GM18868 (cell line): ENCODE results near the gene GET3.
A peak's percentile ranks its signal among the peaks of the same experiment; 100 is the strongest.
"Not testable (repeated sequence)": the region's sequence is repeated elsewhere in the genome, so short reads cannot be mapped to it uniquely, and the experiment has no call there.

Experiments used
- ATAC-seq: cut with Tn5 transposase; IDR thresholded peaks from one replicate; pipeline ENCODE4 v1.9.1; 2021; ENCODE audit warnings: mild to moderate bottlenecking, moderate library complexity; ENCODE audit not compliant: unreplicated experiment

The GET3 gene

GRCh38 chr19:12790628-12791344 lies 53.5 kb downstream of the GET3 start:
- no peak for ATAC-seq

GRCh38 chr19:12791345-12792050 lies 54.2 kb downstream of the GET3 start, which contains the start of gene JUNB:
Gene JUNB, plus strand, starts transcription at chr19:12791486. Its CDS starts 286 bp downstream, at chr19:12791772.
- peak; percentile 30 for ATAC-seq

DNA sequence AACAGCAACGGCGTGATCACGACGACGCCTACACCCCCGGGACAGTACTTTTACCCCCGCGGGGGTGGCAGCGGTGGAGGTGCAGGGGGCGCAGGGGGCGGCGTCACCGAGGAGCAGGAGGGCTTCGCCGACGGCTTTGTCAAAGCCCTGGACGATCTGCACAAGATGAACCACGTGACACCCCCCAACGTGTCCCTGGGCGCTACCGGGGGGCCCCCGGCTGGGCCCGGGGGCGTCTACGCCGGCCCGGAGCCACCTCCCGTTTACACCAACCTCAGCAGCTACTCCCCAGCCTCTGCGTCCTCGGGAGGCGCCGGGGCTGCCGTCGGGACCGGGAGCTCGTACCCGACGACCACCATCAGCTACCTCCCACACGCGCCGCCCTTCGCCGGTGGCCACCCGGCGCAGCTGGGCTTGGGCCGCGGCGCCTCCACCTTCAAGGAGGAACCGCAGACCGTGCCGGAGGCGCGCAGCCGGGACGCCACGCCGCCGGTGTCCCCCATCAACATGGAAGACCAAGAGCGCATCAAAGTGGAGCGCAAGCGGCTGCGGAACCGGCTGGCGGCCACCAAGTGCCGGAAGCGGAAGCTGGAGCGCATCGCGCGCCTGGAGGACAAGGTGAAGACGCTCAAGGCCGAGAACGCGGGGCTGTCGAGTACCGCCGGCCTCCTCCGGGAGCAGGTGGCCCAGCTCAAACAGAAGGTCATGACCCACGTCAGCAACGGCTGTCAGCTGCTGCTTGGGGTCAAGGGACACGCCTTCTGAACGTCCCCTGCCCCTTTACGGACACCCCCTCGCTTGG lies 55.0 kb downstream of the GET3 start:
- ATAC-seq: no peak

DNA sequence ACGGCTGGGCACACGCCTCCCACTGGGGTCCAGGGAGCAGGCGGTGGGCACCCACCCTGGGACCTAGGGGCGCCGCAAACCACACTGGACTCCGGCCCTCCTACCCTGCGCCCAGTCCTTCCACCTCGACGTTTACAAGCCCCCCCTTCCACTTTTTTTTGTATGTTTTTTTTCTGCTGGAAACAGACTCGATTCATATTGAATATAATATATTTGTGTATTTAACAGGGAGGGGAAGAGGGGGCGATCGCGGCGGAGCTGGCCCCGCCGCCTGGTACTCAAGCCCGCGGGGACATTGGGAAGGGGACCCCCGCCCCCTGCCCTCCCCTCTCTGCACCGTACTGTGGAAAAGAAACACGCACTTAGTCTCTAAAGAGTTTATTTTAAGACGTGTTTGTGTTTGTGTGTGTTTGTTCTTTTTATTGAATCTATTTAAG lies 55.6 kb downstream of the GET3 start:
- no peak for ATAC-seq

DNA sequence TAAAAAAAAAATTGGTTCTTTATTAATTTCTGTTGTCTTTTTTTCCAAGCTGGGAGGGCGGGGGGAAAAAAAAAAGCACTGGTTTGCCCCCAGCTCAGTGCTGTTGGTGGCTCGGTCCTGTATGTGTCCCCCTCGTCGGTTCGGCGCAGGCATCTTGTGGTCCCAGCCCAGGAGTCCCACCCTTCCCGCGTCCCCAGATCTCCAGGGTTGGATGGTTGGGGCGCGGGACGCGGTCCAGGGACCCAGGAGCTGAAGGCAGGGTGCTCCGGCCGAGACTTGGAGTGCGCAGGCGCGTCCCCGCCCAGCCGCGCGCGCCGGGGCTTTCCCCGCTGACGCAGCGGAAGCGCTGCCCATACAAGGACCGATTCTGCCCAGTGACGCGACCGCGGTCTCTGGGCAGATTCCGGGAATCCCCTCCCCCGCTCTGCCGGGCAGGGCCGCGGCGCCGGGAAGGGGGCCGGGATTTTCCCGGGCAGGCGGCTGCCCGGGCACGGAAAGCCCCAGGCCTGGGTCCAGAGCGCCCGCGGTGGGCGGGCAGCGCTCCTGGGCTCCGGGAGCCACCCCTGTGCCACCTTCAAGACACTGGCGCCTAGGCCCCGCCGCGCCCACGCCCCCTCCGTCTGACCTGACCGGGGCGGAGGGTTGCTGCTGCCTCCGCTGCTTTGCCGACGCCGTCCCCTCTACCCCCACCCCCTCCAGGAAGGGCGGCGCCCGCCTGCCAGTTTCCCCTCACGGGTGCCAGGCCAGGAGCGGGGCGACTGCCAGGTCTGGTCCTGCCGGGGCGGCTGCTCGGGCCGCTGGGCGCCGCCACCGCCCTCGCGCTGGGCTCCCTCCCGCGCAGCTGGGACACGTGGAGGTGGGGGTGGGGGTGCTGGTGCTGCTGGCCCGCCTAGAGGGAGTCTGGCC lies 56.2 kb downstream of the GET3 start:
- peak; percentile 24 for ATAC-seq

DNA sequence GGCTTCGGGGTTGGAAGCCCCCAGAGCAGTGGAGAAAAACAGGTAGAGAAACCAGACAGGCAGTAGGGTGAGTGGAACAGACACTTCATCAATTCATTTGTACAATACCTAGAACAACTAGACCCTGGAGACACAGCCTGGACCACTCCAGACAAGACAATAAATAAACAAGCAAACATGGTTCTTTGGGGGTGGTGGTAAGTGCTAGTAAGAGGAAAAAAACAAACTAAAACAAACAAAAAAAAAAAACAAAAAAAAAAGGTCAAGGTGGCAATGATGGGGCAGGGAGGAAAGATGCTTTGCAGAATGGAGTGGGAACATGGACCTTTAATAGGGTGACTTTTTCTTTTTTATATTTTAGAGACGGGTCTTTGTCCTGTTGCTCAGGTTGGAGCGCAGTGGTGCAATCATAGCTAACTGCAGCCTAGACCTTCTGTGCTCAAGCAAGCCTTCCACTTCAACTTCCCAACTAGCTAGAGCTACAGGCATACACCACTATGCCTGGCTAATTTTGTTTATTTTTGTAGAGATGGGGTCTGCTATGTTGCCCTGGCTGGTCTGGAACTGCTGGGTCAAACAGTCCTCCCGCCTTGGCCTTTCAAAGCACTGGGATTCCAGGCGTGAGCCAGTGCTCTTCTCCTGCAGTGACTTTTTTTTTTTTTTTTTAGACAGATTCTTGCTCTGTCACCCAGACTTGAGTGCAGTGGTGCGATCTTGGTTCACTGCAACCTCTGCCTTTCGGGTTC lies 57.1 kb downstream of the GET3 start:
- no peak for ATAC-seq

GRCh38 chr19:12794971-12795381 lies 57.7 kb downstream of the GET3 start:
- ATAC-seq: no peak

DNA sequence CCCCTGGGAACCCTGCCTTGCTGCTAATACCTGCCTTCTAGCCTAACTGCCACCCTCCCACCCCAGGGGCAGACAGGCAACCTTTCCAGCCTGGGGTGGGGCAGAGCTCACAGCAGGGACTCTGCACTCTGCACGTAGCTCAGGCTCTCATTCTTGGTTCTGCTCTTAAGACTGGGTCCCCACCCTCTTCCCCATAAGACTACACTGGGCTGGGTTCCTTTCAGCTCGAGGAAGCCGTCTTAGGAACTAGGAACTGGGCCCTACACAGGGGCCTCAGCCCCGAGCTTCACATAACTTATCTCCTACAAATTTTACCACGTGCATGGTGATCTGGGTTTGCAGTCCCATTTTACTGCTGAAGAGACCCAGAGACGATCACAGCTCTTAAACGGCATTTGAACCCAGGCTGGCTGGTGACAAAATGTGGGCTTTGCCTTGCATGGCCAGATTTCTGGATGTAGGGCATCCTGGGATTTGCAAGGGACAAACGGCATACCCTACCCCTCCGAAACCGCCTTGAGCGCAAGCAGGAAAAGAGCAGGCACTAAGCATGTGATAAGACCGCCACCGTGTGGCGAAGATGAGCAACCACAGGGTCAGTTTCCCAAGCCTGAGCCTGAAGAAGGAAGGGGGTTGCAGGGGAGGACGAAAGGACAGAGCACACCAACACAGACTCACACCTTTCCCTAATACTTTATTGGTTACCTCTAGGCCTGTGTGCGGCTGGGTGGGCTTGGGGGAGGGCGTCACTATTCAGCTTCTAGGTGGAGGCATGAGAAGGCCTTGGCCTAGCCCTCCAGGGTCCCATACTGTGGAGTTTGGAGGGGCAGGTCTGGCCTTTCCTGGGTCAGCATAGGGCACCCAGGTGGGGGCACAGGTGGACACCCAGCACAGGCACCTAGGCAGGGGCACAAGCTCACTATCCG lies 59.1 kb downstream of the GET3 start:
- ATAC-seq: no peak

DNA sequence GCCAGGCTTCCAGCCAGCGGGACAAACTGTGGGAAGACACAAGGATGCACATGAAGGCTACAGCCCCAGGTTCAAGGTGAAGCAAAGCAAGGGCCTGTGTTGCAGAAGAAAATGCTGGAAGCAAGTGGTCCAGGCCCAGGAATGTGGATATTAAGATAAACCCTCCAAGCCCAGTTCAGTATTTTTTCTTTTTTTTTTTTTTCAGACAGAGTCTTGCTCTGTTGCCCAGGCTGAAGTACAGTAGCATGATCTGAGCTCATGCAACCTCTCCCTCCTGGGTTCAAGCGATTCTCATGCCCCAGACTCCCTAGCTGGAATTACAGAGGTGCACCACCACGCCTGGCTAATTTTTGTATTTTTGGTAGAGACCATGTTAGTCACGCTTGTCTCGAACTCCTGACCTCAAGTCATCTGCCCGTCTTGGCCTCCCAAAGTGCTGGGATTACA lies 59.9 kb downstream of the GET3 start:
- ATAC-seq: no peak

DNA sequence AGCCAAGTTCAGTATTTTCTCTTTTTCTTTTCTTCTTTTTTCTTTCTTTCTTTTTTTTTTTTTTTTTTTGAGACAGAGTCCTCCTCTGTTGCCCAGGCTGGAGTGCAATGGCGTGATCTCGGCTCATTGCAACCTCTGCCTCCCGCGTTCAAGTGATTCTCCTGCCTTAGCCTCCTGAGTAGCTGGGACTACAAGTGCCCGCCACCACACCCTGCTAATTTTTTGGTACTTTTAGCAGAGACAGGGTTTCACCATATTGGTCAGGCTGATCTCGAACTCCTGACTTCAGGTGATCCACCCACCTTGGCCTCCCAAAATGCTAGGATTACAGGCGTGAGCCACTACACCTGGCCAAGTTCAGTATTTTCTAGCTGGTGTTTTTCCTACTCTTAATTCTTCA lies 60.3 kb downstream of the GET3 start:
- not testable (repeated sequence) for ATAC-seq
